Measurements from ENCODE around the gene BBS10.
"Not testable (repeated sequence)": the region's sequence is repeated elsewhere in the genome, so short reads cannot be mapped to it uniquely, and the experiment has no call there.

Gene BBS10

DNA sequence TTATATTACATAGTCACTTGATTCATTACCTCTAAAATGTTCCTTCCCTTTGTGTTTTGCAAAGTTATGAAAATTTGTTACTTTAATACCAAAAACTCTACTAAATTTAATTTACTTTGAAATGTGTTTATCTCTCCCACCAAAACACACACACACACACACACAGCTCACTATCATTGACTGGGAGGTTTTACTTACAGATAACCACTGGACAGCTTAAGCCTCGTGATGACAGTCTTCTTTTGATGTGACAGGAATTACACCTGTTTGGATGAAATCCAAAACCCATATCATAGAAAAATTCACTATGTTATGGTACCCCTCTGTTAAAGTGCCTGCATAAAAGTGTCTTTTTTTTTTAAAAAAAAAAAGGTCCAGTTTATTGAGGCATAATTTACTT, 15.6 kb downstream of the BBS10 start:
- DNase-seq: no peak

DNA sequence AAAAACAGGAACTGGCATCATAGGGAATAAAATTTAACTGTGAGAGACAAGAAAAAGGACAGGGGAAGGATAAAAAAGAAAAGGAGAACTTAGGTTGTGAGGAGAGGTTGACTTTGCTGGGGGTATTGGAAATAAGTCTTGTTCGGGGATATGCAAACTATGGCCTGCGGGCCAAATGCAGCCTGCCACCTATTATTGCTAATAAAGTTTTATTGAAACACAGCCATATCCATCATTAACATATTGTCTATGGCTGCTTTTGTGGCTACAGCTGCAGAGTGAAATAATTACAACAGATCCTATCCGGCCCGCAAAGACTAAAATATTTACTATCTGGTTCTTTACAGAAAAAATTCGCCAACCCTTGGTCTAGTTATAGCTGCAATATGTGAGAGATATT, 18.6 kb downstream of the BBS10 start:
- no peak for DNase-seq

DNA sequence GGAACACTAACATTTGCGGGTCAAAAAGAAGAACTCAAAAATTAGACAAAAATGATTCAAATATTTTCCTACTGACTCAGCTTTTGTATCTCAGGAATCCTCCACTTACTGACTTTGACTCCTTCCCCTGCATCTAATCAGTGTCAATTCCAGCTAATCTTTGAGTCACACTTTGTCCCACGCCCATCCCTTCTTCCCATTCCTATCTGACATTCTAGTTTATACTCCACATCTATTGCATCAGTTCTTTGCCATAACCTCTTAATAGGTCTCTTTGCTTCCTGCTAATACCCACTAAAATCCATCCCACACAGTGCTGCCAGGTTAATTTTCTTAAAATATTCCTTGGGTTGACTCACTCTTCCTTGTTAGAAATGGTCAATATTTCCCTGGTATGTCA, 19.1 kb downstream of the BBS10 start:
- peak in 10 of 56 donors; percentile 4 to 59 (median 32) for DNase-seq

DNA sequence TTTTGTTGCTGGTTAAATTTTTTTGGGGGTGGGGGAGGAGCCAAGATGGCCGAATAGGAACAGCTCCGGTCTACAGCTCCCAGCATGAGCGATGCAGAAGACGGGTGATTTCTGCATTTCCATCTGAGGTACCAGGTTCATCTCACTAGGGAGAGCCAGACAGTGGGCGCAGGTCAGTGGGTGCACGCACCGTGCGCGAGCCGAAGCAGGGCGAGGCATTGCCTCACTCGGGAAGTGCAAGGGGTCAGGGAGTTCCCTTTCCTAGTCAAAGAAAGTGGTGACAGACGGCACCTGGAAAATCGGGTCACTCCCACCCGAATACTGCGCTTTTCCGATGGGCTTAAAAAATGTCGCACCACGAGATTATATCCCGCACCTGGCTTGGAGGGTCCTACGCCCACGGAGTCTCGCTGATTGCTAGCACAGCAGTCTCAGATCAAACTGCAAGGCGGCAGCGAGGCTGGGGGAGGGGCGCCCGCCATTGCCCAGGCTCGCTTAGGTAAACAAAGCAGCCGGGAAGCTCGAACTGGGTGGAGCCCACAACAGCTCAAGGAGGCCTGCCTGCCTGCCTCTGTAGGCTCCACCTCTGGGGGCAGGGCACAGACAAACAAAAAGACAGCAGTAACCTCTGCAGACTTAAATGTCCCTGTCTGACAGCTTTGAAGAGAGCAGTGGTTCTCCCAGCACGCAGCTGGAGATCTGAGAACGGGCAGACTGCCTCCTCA, 28.5 kb downstream of the BBS10 start:
- not testable (repeated sequence) for DNase-seq

DNA sequence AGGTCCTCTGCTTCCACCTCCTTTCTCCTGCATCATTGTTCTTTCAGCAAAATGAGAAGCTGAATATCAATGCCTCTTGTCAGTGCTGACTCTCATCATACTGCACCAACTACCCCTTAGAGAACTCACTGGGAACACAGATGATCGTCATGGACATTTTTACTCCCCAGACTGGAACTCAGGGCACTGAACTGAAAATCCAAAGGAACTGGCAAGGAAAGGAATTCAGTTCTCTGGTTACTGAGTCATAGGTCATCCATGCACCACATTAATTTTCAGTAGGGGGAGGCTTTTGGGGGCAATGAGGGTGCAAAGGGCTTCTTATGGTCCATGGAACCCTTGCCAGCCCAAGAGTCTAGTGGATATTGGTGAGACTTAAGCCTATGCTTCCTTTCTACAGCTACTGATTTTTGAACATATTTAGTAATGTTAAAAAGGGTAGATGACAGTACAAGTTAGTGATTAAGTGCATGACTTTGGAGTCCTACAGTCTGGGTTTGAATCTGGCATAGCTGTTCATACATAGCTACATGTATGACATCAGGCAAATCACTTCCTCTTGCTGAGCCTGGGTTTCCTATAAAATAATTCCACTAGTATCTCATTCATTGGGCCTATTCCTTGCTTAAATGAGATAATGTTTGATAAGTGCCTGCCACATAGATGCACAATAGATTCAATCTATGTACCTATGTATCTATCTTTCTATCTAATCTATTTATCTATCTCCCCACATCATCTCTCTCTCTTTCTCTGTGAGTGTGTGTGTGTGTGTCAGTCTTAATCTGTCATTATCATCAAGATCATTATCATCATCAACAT, 29.2 kb downstream of the BBS10 start:
- no peak for DNase-seq

DNA sequence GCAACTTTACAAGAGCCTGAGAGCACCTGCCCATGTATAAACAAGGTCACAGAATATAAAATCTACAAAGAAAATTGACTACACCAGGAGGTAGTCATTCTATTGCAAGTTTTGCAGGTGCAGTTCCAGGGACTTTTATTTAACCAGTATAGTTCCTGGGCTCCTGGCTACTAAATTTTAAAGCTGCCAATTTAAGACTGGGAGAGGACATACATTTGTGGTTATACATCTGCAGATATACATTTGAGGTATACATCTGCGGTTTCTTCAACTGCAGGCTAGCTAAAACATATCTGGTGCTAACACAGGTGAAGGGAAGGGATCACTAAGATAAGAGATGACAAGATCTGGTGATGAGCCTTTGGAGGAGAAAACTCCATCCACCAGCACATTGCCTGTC, 30.2 kb downstream of the BBS10 start:
- DNase-seq: no peak

DNA sequence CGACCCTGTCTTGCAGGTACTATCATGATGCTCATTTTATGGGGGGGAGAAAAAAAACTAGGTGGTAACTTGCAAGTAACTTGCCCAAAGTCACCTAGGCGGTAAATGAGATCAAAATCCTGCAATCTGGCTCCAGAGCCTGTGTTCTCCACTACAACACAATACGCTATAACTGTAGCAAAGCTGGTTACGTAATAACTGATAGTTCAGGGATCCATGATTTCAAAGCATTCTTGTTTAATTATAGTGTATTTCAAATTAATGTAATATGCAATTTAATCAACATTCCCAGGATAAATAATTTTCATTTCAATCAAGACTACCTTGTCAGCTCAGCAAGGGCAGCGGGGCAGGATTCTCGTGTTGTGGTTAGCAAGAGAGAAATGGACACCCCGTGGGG, 31.7 kb downstream of the BBS10 start:
- DNase-seq: no peak

DNA sequence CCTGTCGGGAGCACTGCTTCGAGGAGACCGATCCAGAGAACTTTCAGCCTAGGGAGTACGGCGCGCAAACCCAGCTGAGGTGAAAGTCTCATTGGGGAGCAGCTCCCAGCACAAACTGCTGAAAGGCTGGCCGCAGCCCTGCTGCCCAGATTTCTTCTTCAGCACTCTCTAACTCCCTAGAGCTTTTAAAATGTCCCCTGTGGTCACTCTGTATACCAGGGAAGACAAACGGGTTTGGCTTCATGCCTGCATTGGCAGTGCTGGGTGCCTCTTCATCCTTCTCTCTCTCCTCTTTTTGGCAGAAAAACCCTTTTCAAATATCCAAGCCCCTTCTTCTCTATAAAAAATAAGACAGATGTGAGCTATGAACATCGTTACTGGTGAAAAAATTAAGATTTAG, 34.9 kb downstream of the BBS10 start:
- DNase-seq: peak in 2 of 56 donors; percentile 0 to 2

DNA sequence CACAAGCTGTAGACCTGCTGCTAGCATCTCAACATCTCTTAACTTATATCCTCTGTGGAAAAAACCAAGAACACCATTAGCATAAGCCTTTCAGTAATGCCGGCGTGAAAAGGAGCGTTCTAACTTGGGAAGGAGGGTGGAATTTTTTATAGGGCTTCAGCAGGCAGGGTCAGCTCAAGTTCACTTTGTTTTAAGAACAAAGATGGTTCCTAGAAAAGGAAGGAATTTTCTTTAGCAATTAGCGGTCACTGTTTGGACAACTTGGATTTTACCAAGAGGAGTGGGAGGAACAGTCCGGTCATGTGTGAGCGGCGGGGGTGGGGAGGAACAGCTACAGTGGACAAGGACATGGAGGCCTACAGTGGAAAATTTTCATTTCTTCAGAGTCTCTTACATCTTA, 35.9 kb downstream of the BBS10 start:
- peak in 3 of 56 donors; percentile 2 to 6 (median 2) for DNase-seq

DNA sequence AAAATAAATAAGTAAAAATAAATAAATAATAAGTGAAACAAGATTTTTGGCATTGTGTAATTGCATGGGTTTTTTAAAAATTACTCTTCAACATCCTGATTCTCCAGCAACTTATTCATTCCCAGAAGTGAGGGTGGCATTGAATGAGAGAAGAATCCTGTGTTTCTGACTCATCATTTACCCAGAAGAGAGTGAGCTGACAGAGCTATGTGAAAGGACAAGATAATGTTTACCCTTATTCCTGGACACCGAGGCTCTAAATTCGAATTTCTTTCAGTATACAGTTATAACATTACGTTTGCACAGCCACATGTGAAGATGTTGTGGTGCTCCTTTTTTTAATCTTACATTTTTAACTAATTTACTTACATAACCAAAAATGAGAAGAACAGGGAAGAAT, 36.4 kb downstream of the BBS10 start:
- DNase-seq: no peak

DNA sequence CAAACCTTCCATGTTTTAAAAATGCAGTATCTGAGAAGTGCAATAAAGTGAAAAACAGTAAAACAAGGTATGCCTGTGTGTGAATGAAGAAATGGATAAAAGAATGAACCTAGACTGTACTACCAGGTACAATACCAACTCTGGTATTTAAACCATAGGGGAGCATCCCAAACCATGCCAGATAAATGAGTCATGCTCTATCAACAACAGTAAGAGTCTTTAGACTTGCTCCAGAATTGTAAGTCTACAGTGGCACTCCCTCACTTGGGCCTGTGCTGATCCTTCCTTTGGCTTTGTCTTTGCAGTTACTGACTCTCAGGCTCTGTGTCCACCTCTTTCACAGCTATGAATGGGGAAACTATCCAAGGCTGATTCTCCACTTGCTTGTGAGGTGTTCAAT, 38.1 kb downstream of the BBS10 start:
- DNase-seq: no peak

DNA sequence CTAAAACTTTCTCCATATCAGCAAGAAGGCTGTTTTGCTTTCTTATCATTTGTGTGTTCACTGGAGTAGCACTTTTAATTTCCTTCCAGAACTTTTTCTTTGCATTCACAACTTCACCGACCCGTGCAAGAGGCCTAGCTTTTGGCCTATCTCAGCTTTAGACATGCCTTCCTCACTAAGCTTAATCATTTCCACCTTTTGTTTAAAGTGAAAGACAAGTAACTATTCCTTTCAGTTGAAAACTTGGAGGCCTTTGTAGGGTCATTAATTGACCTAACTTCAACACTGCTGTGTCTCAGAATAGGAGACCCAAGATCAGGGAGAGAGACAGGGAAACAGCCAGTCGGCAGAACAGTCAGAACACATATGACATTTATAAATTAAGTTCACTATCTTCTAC, 39.3 kb downstream of the BBS10 start:
- no peak for DNase-seq

DNA sequence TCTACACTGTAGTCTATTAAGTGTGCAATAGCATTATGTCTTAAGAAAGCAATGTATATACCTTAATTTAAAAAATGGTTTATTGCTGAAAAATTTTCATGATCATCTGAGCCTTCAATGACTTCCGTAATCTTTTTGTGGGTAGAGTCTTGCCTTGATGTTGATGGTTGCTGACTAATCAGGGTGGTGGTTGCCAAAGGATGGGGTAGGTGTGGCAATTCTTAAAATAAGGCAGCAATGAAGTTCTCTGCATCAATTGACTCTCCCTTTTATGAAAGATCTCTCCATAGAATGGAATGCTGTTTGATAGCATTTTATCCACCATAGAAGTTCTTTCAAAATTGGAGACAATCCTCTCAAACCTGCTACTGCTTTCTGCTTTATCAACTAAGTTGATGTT, 41.1 kb downstream of the BBS10 start:
- DNase-seq: peak in 1 of 56 donors; percentile 11

DNA sequence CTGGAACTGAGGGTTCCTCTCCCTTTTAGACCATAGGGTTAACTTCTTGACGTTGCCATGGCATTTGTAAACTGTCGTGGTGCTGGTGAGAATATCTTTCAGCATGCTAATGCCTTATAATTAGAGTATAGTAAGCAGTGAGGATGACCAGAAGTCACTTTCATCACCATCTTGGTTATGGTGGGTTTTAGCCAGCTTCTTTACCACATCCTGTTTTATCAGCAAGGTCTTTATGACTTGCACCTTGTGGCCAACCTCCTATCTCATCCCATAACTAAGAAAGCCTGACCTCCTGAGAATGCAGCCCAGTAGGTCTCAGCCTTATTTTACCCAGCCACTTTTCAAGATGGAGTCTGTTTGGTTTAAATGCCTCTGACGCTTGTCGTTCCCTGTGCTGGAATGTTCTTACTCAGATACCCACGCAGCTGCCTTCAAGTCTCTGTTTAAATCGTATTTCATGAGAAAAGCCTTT, 44.2 kb downstream of the BBS10 start:
- no peak for DNase-seq

DNA sequence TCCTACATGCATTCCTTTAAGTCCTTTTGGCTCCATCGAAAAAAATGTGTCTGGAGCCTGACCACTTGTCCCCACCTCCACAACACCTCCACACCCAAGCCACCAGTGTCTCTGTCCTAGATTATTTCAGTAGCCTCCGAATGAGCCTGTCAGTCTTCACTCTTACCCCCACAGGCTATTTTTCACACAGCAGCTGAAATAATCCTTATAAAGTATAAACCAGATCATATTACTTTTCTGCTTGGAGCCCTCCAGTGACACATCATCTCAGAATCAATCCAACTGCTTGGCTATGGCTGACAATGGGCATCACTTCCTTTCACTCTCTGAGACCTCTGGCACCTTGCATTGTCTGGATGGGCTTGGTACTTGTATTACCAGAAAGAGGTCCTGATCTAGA, 44.9 kb downstream of the BBS10 start:
- DNase-seq: no peak

DNA sequence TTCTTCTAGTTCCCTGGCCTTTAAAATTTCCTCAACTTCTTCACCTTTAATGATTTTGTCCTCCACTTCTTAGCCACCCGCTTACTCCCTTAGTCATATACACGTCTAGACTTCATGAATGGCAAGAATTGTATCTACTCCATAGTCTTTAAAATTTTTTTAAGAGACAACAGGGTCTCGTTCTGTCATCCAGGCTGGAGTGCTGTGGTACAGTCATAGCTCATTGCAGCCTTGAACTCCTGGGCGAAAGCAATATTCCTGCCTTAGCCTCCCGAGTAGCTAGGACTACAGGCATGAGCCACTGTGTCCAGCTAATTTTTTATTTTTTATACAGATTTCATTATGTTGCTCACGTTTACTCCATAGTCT, 47.9 kb downstream of the BBS10 start:
- no peak for DNase-seq

DNA sequence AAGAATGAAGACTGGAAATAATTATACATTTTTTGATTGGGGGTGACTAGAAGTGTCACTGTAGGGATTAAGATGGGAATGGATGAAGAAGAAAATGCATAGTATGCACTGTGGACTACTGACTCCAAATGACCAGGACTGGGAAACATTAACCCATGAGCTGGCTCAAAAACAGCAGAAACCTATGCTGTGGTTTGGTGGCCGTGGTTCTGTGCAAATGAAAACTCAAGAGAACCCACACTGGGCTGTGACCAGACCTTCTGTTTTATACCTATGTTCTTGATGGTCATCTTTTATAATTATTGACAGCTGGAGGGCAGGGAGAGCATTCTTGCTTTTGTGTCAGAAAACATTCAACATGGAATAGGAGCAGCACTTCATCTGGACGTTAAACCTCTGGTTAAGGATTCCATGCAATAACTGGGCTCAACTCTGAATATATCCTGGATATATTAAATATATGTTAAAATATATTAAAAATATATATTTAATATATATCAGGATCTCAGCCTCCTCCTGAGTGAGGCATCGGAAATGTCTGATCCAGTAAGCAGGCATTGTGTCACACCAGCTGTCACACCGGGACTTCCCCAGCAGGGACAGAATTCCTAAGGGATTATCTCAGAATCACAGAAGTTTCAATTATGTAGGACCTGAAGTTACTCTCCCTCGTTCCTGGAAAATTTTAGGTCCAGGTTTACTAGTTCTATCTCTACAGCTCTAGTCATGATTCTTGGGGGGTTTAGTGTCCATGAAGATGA, 48.5 kb downstream of the BBS10 start:
- no peak for DNase-seq

Measured in nucleus accumbens (tissue), 56 donors.